ENCODE results near the gene ZNF654. TPM values are rescaled to one million over a fixed set of nuclear protein-coding genes. Genes with fewer than 3 reads are reported as not detected.

ZNF654 gene
- total and polyA plus RNA-seq, 10 of the 15 experiments (the other 5 are each of a cell fraction or from before 2014, with no cell fraction given), result 2.7 to 14.2 (median 10.0) TPM

DNA sequence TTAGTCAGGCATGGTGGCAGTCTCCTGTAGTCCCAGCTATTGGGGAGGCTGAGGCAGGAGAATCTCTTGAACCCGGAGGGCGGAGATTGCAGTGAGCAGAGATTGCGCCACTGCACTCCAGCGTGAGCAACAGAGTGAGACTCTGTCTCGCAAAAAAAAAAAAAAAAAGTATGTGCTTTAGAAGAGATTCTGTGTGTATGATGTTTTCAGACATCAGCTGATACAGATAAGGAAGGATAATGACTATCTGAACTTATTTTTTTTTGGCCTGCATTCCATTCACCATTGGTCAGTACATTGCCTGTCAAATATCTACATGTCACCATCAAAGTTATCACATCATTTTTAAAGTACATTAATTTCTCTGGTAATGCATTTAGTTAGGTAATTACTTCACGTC, 108.1 kb downstream of the ZNF654 start:
- Histone ChIP-seq H3K9me3 (replicated peaks; ENCODE audit: control insufficient read depth, insufficient read depth, low read length) (no peaks in the 10 kb centered on the region), H3K4me2 (ENCODE audit: control insufficient read depth, insufficient read depth) (no peak overlapping the region), H3K36me3 (ENCODE audit: control insufficient read depth in 2 of 2, insufficient read depth in 2 of 2, low read length in 1 of 2) (no peaks in the 10 kb centered on the region; a peak in 1 of 4 replicates), H3K27ac (ENCODE audit: control insufficient read depth, insufficient read depth) (no peak overlapping the region), H3K79me2 (ENCODE audit: control insufficient read depth, insufficient read depth, low read length) (no peaks in the 10 kb centered on the region), H3K4me1 (ENCODE audit: control insufficient read depth, insufficient read depth, low read length) (no peaks in the 10 kb centered on the region; the same call in 1 of the 2 replicates), H4K20me1 (ENCODE audit: control insufficient read depth, insufficient read depth) (no peaks in the 10 kb centered on the region), H3K9ac (ENCODE audit: control insufficient read depth, insufficient read depth, low read length) (no peak overlapping the region), H3K4me3 (no peak overlapping the region), H2AFZ (ENCODE audit: control insufficient read depth, low read depth, low read length) (no peak overlapping the region), H3K27me3 (replicated peaks in 1 of 2; ENCODE audit: control insufficient read depth in 2 of 2, insufficient read depth in 2 of 2, low read length in 1 of 2) (no peaks in the 10 kb centered on the region)
- intact Hi-C loops (cut with micrococcal nuclease; ENCODE audit: unreplicated experiment), result no loop called here
- FAIRE-seq (no peak), ATAC-seq (no peak), DNase-seq (ENCODE audit: low read depth, low spot score) (no peak)
- BruUV-seq (replicated peaks), result no TSS peak
- ChIA-PET POLR2A (interaction anchor here (0.7 to 1.1 kb wide), 2 partner anchors 18 to 148 kb away, joined by 3 read pairs; no protein-coding TSS in a partner anchor), SMC1A (ENCODE audit: uncharacterized antibody, unreplicated experiment) (no interaction called here), RAD21 (ENCODE audit: unreplicated experiment) (no interaction called here), CTCF (interaction anchor here (1.6 kb wide), 1 partner anchor 54 kb away, joined by 6 read pairs; no protein-coding TSS in a partner anchor)
- WGBS (ENCODE audit: insufficient coverage, insufficient replicate concordance, low lambda C conversion rate, missing lambda C conversion rate), result 93% methylated on average over 5 of the region's 6 CpGs
- no peak for TF ChIP-seq IKZF1 (conservative IDR thresholded peaks at IDR 0.05)
- TF ChIP-seq ESRRA (IDR thresholded peaks at IDR 0.05; ENCODE audit: low read length), result no peak
- no peak for TF ChIP-seq TCF7 (IDR thresholded peaks at IDR 0.05; ENCODE audit: borderline replicate concordance)
- TF ChIP-seq CREM (IDR thresholded peaks at IDR 0.05; ENCODE audit: low read depth), result no peak
- no peak for TF ChIP-seq SIX5 (IDR thresholded peaks at IDR 0.05; ENCODE audit: low read depth, low read length, severe bottlenecking)
- TF ChIP-seq, protein P1, sequence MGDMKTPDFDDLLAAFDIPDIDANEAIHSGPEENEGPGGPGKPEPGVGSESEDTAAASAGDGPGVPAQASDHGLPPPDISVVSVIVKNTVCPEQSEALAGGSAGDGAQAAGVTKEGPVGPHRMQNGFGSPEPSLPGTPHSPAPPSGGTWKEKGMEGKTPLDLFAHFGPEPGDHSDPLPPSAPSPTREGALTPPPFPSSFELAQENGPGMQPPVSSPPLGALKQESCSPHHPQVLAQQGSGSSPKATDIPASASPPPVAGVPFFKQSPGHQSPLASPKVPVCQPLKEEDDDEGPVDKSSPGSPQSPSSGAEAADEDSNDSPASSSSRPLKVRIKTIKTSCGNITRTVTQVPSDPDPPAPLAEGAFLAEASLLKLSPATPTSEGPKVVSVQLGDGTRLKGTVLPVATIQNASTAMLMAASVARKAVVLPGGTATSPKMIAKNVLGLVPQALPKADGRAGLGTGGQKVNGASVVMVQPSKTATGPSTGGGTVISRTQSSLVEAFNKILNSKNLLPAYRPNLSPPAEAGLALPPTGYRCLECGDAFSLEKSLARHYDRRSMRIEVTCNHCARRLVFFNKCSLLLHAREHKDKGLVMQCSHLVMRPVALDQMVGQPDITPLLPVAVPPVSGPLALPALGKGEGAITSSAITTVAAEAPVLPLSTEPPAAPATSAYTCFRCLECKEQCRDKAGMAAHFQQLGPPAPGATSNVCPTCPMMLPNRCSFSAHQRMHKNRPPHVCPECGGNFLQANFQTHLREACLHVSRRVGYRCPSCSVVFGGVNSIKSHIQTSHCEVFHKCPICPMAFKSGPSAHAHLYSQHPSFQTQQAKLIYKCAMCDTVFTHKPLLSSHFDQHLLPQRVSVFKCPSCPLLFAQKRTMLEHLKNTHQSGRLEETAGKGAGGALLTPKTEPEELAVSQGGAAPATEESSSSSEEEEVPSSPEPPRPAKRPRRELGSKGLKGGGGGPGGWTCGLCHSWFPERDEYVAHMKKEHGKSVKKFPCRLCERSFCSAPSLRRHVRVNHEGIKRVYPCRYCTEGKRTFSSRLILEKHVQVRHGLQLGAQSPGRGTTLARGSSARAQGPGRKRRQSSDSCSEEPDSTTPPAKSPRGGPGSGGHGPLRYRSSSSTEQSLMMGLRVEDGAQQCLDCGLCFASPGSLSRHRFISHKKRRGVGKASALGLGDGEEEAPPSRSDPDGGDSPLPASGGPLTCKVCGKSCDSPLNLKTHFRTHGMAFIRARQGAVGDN (IDR thresholded peaks at IDR 0.05), result no peak
- no peak for TF ChIP-seq CUX1 (IDR thresholded peaks at IDR 0.05; ENCODE audit: insufficient replicate concordance, low read depth, low read length)
- in situ Hi-C loops (cut with MboI), result no loop called here
